Mesodermal cell (in vitro differentiated cells): ENCODE results near the gene HOGA1.
"Not testable (repeated sequence)": the region's sequence is repeated elsewhere in the genome, so short reads cannot be mapped to it uniquely, and the experiment has no call there.

ENCODE experiments used
- H3K27ac ChIP-seq: 2 replicates; pipeline ENCODE4 v1.7.0; 2013; ENCODE audit warnings: mild to moderate bottlenecking, low read depth, low read length, moderate library complexity; ENCODE audit not compliant: severe bottlenecking
- H3K36me3 ChIP-seq: 2 replicates; pipeline ENCODE4 v1.7.1; 2013; ENCODE audit warnings: mild to moderate bottlenecking, low read length, moderate library complexity; ENCODE audit not compliant: control insufficient read depth, insufficient read depth
- H3K4me1 ChIP-seq: one replicate; pipeline ENCODE4 v1.7.1; 2013; ENCODE audit warnings: mild to moderate bottlenecking, low read length; ENCODE audit not compliant: insufficient read depth, control insufficient read depth, poor library complexity, severe bottlenecking
- H3K4me3 ChIP-seq: 2 replicates; pipeline ENCODE4 v1.7.0; 2013; ENCODE audit warnings: low read length, control low read depth, mild to moderate bottlenecking; ENCODE audit not compliant: insufficient read depth, poor library complexity, severe bottlenecking; ENCODE audit errors: extremely low read depth
- H3K9me3 ChIP-seq: 2 replicates; pipeline ENCODE4 v1.7.1; 2013; ENCODE audit warnings: mild to moderate bottlenecking, low read length, moderate library complexity; ENCODE audit not compliant: control insufficient read depth
- WGBS, 2 experiments: methylation state at CpG; one replicate each; pipeline ENCODE4 v1.1.5; 2013; ENCODE audit warnings: missing lambda C conversion rate in 2 of 2; ENCODE audit not compliant: insufficient coverage in 2 of 2; 5-methylcytosine and 5-hydroxymethylcytosine counted together

HOGA1 gene

GRCh38 chr10:97623277-97623676 lies 39.1 kb downstream of the HOGA1 start:
- H3K27ac ChIP-seq: no peak overlapping the region
- H3K9me3 ChIP-seq: no peaks in the 10 kb centered on the region
- peaks cover 5% of the 10 kb centered on the region for H3K36me3 ChIP-seq
- no peaks in the 10 kb centered on the region for H3K4me1 ChIP-seq
- no peak overlapping the region for H3K4me3 ChIP-seq
- WGBS, 2 experiments: 100% methylated on average over 1 of the region's 1 CpG; no CpG with 5 or more reads in 1 of the 2 experiments

GRCh38 chr10:97627731-97628130 lies 43.5 kb downstream of the HOGA1 start:
- WGBS, 2 experiments: 86 to 92% methylated on average over 4 of the region's 4 CpGs

GRCh38 chr10:97628228-97628627 lies 44.0 kb downstream of the HOGA1 start:
- H3K4me1 ChIP-seq: no peaks in the 10 kb centered on the region
- H3K36me3 ChIP-seq: no peaks in the 10 kb centered on the region
- 90 to 100% methylated on average over 1 to 3 of the region's 3 CpGs for WGBS, 2 experiments
- H3K9me3 ChIP-seq: no peaks in the 10 kb centered on the region
- no peak overlapping the region for H3K27ac ChIP-seq
- H3K4me3 ChIP-seq: no peak overlapping the region

More at GRCh38 chr10:97627731-97628130, 43.5 kb downstream of the HOGA1 start:
- no peaks in the 10 kb centered on the region for H3K36me3 ChIP-seq
- H3K4me1 ChIP-seq: no peaks in the 10 kb centered on the region
- no peak overlapping the region for H3K4me3 ChIP-seq
- H3K9me3 ChIP-seq: no peaks in the 10 kb centered on the region
- H3K27ac ChIP-seq: no peak overlapping the region

- 94 to 100% methylated on average over 1 to 4 of the region's 5 CpGs for WGBS, 2 experiments
- H3K27ac ChIP-seq: no peak overlapping the region
- no peaks in the 10 kb centered on the region for H3K9me3 ChIP-seq
- no peaks in the 10 kb centered on the region for H3K4me1 ChIP-seq
- no peak overlapping the region for H3K4me3 ChIP-seq
- H3K36me3 ChIP-seq: no peaks in the 10 kb centered on the region
Observed at GRCh38 chr10:97629289-97629688, 45.1 kb downstream of the HOGA1 start.

GRCh38 chr10:97631098-97631497 lies 46.9 kb downstream of the HOGA1 start:
- Histone ChIP-seq H3K27ac (no peak overlapping the region), H3K4me3 (no peak overlapping the region), H3K9me3 (no peaks in the 10 kb centered on the region), H3K36me3 (no peaks in the 10 kb centered on the region), H3K4me1 (no peaks in the 10 kb centered on the region)

- Histone ChIP-seq H3K36me3 (no peaks in the 10 kb centered on the region), H3K9me3 (no peaks in the 10 kb centered on the region), H3K4me1 (no peaks in the 10 kb centered on the region), H3K27ac (no peak within 1 kb of the TSS), H3K4me3 (peak within 1 kb of the TSS; percentile 77)
- 6 to 10% methylated on average over 54 to 59 of the region's 62 CpGs for WGBS, 2 experiments
Observed at GRCh38 chr10:97632949-97633884, 49.0 kb downstream of the HOGA1 start, which contains the start of gene MORN4. Gene MORN4 (minus strand): TSS chr10:97633500. CDS start chr10:97619653, 13,847 bp downstream.

- no peaks in the 10 kb centered on the region for H3K9me3 ChIP-seq
- no peaks in the 10 kb centered on the region for H3K36me3 ChIP-seq
- H3K4me3 ChIP-seq: no peak overlapping the region
- 90 to 98% methylated on average over 7 to 8 of the region's 8 CpGs for WGBS, 2 experiments
- H3K27ac ChIP-seq: no peak overlapping the region
- no peaks in the 10 kb centered on the region for H3K4me1 ChIP-seq
Observed at GRCh38 chr10:97633921-97634320, 49.7 kb downstream of the HOGA1 start.

GRCh38 chr10:97635577-97635976 lies 51.4 kb downstream of the HOGA1 start:
- Histone ChIP-seq H3K27ac (no peak overlapping the region), H3K4me3 (no peak overlapping the region), H3K9me3 (no peaks in the 10 kb centered on the region), H3K36me3 (no peaks in the 10 kb centered on the region), H3K4me1 (peaks cover 3% of the 10 kb centered on the region)
- WGBS, 2 experiments: no CpG with 5 or more reads among the region's 1 CpG

- H3K4me3 ChIP-seq, H3K4me1 ChIP-seq, H3K27ac ChIP-seq, H3K9me3 ChIP-seq: not testable (repeated sequence)
- WGBS, 2 experiments: 100% methylated on average over 1 of the region's 3 CpGs; no CpG with 5 or more reads in 1 of the 2 experiments
- H3K36me3 ChIP-seq: peaks cover 13% of the 10 kb centered on the region
Observed at GRCh38 chr10:97639090-97639489, 54.9 kb downstream of the HOGA1 start.

- WGBS, 2 experiments: 0% methylated on average over 35 to 50 of the region's 54 CpGs
- Histone ChIP-seq H3K9me3 (no peaks in the 10 kb centered on the region), H3K4me1 (peaks cover 3% of the 10 kb centered on the region), H3K36me3 (peaks cover 25% of the 10 kb centered on the region), H3K4me3 (peak within 1 kb of the TSS; percentile 88), H3K27ac (peak within 1 kb of the TSS; percentile 79)
Observed at GRCh38 chr10:97640174-97640867, 56.1 kb downstream of the HOGA1 start, which contains the start of gene PI4K2A. Gene PI4K2A (plus strand): TSS chr10:97640671. CDS start chr10:97640743, 72 bp downstream.
